T-helper 2 cell (primary cell): ENCODE measurements around the gene HHIP.

Experiments used
- DNase-seq, 5 experiments: peaks; one replicate each; pipeline versions ENCODE4 v3.0.0 to v3.0.0-alpha.2; 2012 to 2022

Gene HHIP

DNA sequence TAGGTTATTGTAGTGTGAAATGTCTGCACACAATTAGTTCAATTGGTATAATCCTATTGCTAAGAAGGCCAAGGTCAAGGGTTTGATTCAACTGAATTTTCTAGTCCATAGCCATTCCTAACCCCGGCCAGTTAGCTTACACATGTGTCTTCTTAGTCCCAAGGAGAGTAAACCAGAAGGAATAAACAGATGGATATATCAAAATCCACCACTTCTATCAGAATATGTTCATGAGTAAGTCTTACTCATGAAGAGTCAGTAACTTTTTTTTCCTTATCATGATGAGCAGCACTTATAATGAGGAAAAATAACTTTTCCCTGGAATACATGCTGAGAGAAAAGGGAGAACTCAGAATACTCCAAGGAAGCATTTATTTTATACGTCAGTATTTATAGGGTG is 9.5 kb downstream of the HHIP start:
- no peak for DNase-seq

DNA sequence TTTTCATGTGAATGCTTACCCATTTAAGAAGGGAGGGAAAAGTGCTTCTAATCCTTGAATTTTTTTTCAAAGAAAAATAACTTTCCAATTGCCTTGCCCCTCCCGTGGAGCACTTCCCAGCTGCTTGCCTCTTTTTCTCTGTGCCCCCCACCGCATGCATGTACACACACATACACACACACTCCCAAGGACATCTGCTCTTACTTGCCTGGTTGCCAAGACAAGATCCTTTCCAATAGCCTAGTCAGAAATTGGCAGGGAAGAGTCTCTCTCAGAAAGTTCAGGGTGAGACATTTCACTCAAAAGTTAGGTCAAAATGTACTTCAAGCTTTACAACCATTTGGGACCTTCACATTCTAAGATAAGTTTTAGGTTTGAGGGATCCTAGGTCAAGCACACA is 10.9 kb downstream of the HHIP start:
- no peak for DNase-seq

DNA sequence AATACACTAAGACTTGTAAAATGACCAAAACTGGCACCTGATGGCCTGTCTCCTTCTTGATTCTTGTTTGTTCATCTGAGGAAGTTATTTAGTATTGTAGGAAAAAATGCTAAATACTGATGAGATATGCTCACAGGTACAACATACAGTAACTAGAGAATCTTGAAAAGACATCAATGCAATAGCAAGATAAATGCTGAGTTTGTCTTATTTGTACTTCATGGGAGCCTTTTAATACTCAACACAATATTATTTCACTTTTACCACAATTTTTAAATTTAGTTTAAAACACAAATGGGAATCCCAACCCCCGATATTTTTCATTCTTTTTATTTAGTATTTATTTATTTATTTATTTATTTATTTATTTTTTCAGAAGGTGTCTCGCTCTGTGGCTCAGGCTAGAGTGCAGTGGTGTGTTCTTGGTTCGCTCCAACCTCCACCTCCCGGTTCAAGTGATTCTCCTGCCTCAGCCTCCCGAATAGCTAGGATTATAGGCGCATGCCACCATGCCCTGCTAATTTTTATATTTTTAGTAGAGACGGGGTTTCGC is 12.1 kb downstream of the HHIP start:
- DNase-seq: no peak

DNA sequence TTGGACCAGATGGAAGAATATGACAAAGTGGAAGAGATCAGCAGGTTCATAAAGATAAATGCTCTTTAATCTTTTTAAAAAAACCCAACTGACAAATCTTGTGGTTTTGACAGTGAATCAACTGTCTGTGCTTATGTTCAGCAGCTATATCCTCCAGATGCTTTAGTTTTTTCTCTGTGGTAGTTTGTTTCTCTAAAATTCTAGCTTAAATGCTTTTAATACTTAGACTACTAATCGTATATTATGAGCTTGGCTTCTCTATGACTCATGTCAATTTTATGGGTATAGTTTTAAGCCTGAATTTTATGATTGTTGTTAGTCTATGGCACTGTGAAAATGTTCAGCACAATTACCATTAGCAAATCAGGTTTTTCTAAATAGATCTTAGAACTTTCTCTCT is 12.9 kb downstream of the HHIP start:
- no peak for DNase-seq

DNA sequence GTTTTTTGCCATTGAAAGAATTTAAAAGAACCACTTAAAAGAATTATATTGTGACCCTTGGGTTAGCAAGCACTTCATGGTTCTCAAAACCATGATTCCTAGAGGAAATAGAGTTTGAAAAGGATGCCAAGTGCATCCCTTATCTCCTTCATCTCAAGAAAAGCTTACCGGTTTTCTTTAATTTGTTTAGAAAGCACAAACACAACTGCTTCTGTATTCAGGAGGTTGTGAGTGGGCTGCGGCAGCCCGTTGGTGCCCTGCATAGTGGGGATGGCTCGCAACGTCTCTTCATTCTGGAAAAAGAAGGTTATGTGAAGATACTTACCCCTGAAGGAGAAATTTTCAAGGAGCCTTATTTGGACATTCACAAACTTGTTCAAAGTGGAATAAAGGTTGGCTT is 13.5 kb downstream of the HHIP start:
- no peak for DNase-seq

DNA sequence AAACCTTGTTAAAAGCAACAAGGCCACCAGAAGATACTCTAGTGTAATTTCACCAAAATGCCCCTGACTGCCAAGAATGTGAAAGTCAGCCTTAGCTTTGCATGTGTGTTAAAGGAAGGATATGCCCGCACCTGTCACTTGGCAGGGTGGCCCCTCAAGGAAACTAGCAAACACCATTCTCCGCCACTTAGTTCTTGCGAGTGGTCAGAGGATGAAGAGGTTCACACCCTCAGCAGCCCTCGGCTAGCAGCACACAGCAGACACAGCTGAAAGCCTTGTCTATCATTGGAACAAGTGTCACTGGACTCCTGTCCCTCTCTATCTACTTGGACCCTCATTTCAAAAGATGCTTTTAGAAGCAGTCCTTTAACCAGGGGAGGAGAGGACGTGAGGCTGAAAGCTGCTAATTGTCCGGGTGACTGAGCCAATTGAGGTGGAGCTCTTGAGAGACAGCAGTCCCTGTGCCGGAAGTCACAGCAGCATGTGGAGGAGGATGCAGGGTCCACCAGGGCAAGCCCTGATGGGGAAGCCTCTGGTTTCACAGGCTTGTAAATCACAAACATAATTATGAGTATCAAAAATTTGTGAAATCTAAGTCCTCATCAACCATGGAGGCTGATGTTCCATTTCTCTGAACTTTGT is 18.0 kb downstream of the HHIP start:
- DNase-seq: no peak

DNA sequence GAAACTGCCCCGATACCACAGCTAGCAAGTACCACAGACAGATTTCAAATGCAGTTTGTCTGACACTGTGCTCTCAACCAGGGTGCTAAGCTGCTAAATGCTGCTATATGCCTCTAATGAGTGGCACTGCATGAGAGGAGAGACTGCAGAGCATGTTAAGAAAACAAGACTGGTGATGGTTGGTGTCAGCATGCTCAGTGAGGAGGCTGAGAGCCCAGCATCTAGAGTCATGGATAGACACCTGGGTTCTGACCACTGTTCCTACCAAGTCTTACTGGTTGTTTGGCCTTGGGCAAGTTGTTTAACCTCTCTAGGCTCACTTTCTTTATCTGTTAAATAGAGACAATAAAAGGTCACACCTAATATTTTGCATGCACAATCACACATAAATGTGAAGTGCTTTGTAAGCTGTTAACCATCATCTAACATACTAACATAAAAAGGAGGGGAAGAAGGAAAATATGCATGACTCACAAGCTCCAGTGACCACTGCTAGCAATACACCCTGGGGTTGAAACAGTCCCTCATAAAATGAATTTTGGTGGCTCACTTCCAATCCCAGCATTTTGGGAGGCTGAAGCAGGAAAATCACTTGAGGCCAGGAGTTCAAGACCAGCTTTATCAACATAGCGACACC is 20.7 kb downstream of the HHIP start:
- no peak for DNase-seq

DNA sequence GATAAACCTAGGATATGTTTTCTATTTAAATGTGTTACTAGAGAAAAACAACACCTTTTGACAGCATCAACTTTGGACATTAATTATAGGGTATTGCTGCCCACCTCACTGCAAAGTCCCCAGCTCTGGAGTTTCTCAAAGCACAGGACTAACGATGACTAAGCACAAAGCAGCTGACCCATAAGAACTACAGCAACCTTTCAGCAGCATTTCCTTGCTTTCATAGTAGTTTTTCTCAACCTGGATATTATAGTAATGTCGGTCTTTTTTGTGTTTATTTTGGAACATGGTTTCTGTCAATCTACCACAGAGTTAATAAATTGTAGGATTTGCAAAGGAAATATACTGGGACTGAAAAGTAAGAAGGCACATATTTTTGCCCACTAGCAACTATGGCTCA is 21.5 kb downstream of the HHIP start:
- DNase-seq: no peak

DNA sequence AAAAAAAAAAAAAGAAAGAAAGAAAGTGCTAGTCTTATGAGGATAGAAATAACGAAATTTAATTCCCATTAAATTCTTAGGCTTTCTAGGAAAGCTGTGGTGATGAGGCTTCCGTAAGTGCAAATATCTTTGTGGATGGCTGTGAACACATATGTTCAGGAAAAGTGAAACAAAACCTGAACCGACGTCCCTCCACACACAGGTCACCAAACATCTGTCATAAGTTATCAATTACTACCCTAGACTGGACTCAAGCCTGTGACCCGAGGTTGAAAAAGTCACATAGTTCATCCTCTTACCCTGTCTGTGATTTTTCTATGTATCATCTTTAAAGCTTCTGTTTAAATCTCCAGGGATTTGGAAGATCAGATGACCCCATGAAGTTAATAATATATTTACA is 24.8 kb downstream of the HHIP start:
- DNase-seq: no peak

DNA sequence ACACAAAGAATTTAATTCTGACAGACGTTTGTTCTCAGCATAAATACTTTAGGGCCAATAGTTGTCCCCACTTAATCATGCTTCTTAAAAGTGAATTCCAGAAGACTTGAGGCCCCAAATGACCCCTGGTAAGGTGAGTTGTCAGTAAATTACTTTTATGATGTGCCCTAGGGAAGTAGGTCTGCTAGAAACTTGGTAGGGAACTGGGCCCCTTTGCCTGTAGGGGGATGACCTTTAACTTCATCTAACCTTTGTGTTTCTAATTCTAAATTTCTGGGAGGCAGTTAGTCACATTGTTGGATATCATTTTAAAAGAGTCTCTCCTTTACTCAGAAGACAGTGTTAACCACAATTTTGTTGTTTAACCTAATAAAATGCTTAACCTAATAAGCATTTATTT is 28.8 kb downstream of the HHIP start:
- DNase-seq: no peak

DNA sequence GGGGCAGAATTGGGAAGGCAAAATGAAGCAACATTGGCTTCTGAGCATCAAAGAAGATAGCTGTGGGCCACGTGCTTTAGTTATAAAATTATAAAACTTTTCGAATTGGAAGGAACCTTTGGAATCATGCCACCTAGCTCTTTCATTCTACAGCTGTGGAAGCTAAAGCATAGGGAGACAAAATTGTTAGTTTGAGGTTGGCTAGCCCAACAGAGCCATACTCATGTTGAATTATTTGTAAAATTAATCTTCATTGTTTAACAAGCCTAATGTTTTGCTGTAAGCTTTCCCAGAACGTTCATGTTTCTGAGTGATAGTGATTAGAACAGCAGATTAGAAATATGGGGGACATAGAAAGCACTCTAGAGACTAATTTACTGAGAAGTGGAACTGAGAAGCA is 35.9 kb downstream of the HHIP start:
- no peak for DNase-seq

DNA sequence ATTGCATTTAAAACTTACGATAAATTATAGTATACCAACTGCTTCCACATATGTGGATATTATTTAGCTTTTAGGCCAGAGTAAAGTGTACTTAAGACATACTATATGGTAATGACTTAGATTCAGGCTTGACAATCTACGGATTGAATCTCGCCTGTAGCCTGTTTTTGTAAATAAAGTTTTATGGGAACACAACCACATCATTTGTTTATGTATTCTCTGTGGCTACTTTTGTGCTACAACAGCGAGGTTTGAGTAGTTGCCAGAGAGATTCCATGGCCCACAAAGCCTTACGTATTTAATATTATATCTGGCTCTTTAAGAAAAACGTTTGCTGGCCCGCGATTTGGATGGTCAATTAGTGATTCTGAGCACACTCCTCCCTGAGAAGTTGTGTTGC is 37.6 kb downstream of the HHIP start:
- DNase-seq: no peak

DNA sequence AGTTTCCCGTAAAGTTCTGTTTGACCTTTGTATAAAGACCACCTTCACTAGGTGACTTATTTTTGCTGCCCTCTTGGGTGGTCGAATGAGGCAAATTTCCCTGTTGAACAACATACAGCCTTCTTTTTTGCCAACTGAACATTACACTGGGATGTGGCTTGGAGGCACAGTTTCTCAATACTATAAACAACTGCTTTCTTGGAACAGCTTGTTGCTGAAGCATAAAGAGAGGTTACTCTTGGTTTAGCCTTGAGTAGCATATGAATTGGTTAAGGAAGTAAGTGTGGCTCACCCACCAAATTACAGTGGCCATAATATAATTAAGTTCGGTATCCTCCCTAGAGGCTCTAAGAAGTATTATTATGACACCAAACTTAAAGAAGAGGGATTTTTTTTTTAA is 40.0 kb downstream of the HHIP start:
- DNase-seq: no peak

DNA sequence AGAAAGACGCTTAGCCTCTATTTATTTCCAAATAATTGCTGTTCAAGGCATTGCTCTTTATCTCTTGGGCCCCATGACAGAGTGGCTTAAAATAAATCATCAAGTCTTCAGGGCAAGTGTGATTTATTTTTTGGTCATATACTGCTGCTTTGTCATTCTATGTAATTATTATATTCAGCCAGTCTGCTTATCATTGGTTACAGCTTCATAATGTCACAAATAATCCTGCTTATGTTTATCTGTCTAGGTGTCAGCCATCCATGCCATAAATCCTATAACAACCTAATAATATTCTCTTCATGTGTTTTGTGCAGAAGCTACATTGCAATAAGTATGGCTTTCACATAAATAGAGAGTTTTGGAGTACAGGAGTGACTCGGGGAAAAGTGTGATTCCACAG is 41.0 kb downstream of the HHIP start:
- no peak for DNase-seq

DNA sequence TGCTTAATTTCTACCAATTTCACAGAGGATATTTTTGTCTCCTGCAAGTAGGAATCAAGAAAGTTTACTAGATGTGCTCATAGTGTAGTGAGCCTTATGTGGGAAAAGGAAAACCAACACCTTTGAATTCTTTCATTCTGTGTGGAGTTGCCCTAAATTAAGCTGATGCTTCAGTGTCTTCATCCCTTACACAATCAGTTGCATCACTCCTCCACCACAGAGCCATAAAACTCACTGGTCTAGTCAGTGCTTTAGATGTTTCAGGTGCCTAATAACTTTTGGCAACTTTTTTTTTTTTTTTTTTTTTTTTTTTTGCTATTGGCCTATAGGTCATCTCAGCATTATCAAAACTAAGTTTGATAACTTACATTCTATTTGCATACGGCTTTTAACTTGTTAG is 41.5 kb downstream of the HHIP start:
- DNase-seq: no peak

DNA sequence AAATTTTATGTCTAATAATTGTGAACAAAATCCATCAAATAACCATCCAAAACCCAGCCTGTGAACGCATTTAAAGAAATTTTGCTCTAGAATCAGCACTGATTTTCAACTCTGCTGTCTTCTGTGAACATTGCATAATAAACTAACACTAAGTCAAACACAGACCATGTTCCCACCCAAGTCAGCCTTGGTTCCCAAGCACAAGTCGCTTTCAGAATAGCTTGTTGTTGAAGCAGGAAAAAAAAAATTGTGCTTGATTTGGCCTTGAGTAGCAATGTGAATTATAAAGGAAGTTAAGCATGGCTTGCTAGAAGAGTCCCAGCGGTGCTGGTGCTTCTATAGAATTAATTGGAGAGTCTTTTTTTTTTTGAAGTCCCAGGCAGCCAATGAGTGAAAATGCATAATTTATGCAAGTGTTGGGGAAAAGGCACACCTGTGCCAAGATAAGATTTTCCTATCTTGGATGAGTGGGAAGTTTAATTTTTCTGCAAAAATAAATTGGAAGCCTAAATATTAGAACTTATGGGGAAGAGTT is 42.1 kb downstream of the HHIP start:
- DNase-seq: no peak

DNA sequence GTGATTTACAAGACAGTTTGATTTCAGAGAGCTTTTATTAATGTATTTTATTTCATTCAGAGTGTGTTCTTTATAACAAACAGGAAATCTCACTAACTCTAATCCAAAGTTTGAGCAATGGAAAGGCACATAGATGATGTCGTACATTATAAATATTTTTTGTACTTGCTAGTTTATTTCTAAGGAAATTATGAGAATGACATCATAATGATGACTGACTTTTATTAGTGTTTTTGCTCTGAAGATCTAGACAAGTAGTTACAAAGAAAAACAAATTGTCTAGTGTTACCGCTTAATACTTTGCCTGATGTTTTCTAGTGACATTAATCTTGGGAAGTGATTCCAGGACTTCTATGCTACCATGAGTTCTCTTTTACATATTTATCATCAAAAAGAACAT is 43.2 kb downstream of the HHIP start:
- no peak for DNase-seq

DNA sequence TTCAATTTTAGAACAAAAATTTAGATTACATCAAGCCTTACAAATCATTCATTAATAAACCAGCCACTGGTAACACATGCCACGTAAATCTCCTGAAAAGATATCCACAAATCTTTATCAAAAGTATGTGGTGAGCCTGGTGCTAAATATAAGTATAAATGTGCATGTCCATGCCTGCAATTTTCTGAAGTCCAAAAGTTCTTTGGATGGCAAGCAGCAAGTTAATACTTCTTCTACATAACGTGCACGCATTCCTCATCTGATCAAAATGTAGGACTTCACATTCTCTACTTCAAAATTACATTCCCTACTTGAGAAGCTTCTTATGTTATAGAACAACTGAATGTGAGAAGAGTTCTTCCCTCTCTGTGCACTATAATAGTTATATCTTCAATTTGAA is 49.8 kb downstream of the HHIP start:
- no peak for DNase-seq

DNA sequence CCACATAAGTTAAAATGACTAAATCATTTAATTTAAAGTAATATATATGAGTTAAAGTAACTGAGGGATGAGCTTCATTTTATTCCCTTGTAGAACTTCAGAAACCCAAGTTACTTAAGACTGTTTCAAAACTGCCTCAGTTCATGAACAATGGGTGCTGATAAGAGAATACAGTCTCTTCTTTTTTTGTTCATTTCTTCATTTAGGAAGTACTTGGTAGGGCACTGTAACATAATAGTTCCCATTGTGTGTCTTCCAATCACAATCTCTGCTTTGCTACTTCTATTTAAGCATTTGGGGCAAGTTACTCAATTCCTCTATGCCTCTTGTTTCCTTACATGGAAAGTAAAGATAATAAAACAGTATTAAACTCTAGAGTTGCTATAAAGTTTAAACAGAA is 50.4 kb downstream of the HHIP start:
- no peak for DNase-seq

DNA sequence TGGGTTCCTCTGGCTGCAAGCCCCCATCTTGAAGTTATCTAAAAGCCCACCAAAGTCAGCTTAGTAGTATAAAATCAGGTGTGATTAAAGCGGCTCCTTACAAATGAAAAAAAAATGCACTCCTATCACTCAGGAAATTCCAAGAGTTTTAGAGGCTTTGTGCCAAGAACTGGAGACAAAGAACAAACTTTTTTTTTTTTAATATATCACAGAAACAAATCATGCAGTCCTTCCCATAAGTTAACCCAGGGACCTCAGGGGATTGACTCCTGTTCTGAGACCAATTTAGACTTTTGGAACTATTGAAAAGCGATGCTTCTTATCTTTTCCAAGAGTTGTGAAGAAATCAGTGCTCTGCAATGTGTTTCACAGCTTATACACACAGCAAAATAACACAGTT is 53.6 kb downstream of the HHIP start:
- no peak for DNase-seq

DNA sequence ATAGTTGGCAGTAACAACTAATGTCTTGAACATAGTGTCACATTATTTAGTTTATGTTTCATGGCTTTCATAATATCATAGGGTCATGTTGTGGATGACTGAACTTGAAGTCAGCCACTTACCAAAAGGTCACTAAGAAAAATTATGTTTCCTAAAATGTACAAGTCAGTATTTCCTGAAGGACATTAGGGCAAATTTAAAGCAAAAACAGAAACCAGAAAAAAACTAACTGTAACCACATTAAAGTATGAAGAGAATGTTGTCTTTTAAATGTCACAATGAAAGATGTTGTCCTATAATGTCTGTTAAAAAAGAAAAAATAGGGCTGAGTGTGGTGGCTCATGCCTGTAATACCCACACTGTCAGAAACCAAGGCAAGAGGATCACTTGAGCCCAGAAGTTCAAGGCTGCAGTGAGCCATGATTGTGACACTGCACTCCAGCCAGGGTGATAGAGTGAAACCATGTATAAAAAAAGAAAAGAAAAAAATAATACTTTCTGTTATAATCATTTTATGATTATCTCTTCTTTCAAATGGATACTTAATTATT is 55.8 kb downstream of the HHIP start:
- DNase-seq: no peak

DNA sequence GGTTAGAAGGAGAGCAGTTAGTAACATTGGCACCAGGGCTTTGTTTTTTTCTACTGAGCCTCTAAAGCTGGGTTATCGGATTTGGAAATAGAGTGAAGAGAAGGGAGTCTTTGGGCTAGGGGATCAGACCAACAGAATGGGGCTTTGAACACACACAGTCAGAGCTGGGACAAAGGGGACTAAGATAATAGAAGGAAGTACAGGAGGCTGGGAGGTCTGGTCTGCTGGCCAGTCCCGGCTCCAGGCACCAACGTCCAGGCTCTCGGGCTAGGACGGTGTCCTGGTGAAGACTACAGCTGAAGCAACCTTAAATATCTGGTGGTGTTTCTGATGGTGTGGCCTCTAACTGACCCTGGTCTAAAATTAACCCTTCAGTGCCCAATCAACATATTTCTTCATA is 57.5 kb downstream of the HHIP start:
- DNase-seq: no peak

DNA sequence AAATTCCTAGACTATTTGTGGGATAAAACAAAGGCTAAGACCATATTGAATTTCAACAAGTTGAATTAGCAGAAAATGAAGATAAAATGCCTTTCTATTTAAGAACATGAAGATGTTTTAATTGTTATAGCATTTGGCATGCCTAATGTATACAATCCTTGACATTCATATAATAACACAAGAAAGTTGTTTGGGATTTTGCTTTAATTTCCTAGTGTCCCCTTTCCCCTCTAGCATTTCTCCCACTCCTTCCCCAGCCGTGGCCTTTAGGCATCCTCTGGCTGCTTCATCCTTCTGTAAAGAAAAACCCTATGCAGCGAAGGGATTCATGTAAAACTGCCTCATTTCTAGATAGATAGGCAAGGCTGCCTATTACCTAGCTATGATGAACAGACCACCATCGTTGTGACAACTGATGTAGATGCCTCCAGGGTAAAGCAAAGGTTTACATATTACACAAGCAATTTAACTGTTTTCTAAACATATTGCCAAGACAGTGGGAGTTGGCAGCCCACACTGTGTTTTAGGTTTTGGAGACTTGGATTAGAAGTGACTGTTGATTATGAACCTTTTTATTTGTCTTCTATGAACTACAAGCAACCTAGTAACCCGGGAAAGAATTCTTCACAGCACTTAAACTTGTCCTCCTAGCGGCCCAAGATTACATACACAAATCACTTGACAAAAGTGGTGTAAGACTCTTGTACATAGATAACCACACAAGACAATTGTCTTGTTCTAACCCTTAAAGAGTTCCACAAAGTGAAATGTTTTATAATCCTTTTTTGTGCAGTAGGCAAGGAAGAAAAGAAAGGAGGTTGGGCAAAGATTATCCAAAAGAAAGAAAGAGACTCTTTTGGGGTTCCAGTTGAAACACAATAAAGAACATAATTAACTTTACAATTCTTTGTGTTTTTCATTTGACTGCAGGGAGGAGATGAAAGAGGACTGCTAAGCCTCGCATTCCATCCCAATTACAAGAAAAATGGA is 59.9 kb downstream of the HHIP start:
- DNase-seq: no peak
